Activated B cell treated with CpG ODN at 0.5 μM for 24 hours (primary cell): Measurements from ENCODE around the gene SLC13A4. TPM values are rescaled to one million over a fixed set of nuclear protein-coding genes. Genes with fewer than 3 reads are reported as not detected.

Experiments
- ATAC-seq: fragments of 200-7000 bp; cut with Tn5 transposase; one replicate; pipeline ENCODE4 v1.10.0; 2021; ENCODE audit warnings: low read depth, mild to moderate bottlenecking, moderate library complexity
- CTCF ChIA-PET: fragments of 350-600 bp; sonication (Branson Sonifier 250); formaldehyde crosslinking; loops from one replicate; lab custom pipeline; 2021; ENCODE audit warnings: antibody characterized with exemption; lab: Charles Lee
- POLR2A ChIA-PET: fragments of 350-600 bp; sonication (Branson Sonifier 250); formaldehyde crosslinking; loops from one replicate; lab custom pipeline; 2021; ENCODE audit warnings: antibody characterized with exemption; lab: Charles Lee
- DNase-seq: peaks from one replicate; pipeline ENCODE4 v3.0.0; 2022
- H3K27ac Mint-ChIP-seq: one replicate; pipeline ENCODE4 v1.8.0; 2020; ENCODE audit warnings: mixed read lengths
- H3K27me3 Mint-ChIP-seq: one replicate; pipeline ENCODE4 v1.8.0; 2021; ENCODE audit warnings: mixed read lengths
- H3K36me3 Mint-ChIP-seq: one replicate; pipeline ENCODE4 v1.8.0; 2021; ENCODE audit warnings: low read depth, mixed read lengths
- H3K4me1 Mint-ChIP-seq: one replicate; pipeline ENCODE4 v1.8.0; 2021; ENCODE audit warnings: mixed read lengths
- H3K4me3 Mint-ChIP-seq: one replicate; pipeline ENCODE4 v1.8.0; 2020; ENCODE audit warnings: mild to moderate bottlenecking, mixed read lengths
- H3K9me3 Mint-ChIP-seq: one replicate; pipeline ENCODE4 v1.8.0; 2020; ENCODE audit warnings: mixed read lengths
- CTCF ChIP-seq: fragments of 200-600 bp; IDR thresholded peaks from one replicate; pipeline ENCODE4 v1.8.0; 2022; ENCODE audit warnings: antibody characterized with exemption, mild to moderate bottlenecking
- intact Hi-C: fragments of 100-400 bp; cut with micrococcal nuclease; formaldehyde crosslinking; loops from one replicate; pipeline ENCODE4 v1.15.1; 2024
- total RNA-seq: library from RNA; stranded (reverse); gene quantifications from 2 replicates; pipeline ENCODE4 v1.2.3, GENCODE V29; 2022

Gene SLC13A4
- total RNA-seq, 1 donor from 2014 or later: not detected

GRCh38 chr7:135662373-135663114 is 65.4 kb downstream of the SLC13A4 start, which contains the start of gene STMP1:
Gene STMP1, plus strand, starts transcription at chr7:135662514.
- TF ChIP-seq CTCF: no peak
- Mint-ChIP-seq H3K27me3 (no peaks in the 10 kb centered on the region), H3K36me3 (peaks cover 11% of the 10 kb centered on the region), H3K4me3 (peak within 1 kb of the TSS; percentile 91), H3K4me1 (peaks cover 39% of the 10 kb centered on the region), H3K9me3 (no peaks in the 10 kb centered on the region), H3K27ac (peak within 1 kb of the TSS; percentile 79)
- POLR2A ChIA-PET: interaction anchor here (0.6 to 1.4 kb wide), 10 partner anchors 9 to 1017 kb away, joined by 3 to 7 read pairs (median 3); partner anchors contain the start of genes CYREN, MTPN and TMEM140
- ATAC-seq: peak; percentile 98
- peak; percentile 96 for DNase-seq
- CTCF ChIA-PET: interaction anchor here (0.6 to 1.7 kb wide), 2 partner anchors 12 to 19 kb away, joined by 3 to 4 read pairs; no protein-coding TSS in a partner anchor
- intact Hi-C loops: loop anchor here (1.0 to 10.0 kb wide), 11 partner anchors 10 to 1536 kb away; partner anchors contain the start of genes AGBL3, AKR1B1, BPGM and CNOT4

GRCh38 chr7:135662123-135662372 is 65.9 kb downstream of the SLC13A4 start:
- Mint-ChIP-seq H3K27me3 (no peaks in the 10 kb centered on the region), H3K4me3 (peak overlapping the region; percentile 91), H3K4me1 (peaks cover 38% of the 10 kb centered on the region), H3K36me3 (peaks cover 11% of the 10 kb centered on the region), H3K27ac (peak overlapping the region; percentile 79), H3K9me3 (no peaks in the 10 kb centered on the region)
- TF ChIP-seq CTCF: no peak
- no peak for DNase-seq
- ChIA-PET POLR2A (interaction anchor here (0.8 to 1.4 kb wide), 7 partner anchors 10 to 1016 kb away, joined by 3 to 7 read pairs (median 3); partner anchors contain the start of genes CYREN, MTPN and TMEM140), CTCF (interaction anchor here (1.5 to 1.7 kb wide), 2 partner anchors 13 to 17 kb away, joined by 4 to 5 read pairs; no protein-coding TSS in a partner anchor)
- intact Hi-C loops: loop anchor here (1.0 to 10.0 kb wide), 11 partner anchors 10 to 1535 kb away; partner anchors contain the start of genes AGBL3, AKR1B1, BPGM and CNOT4
- ATAC-seq: no peak

GRCh38 chr7:135661311-135662122 is 66.5 kb downstream of the SLC13A4 start:
- ATAC-seq (no peak), DNase-seq (no peak)
- H3K27ac Mint-ChIP-seq: peak overlapping the region; percentile 79
- POLR2A ChIA-PET: interaction anchor here (0.9 to 1.4 kb wide), 2 partner anchors 18 to 315 kb away, joined by 3 to 6 read pairs; partner anchors contain the start of gene MTPN
- peak overlapping the region; percentile 91 for H3K4me3 Mint-ChIP-seq
- CTCF ChIA-PET: interaction anchor here (1.5 to 1.7 kb wide), 2 partner anchors 13 to 16 kb away, joined by 4 to 5 read pairs; no protein-coding TSS in a partner anchor
- intact Hi-C loops: loop anchor here (1.0 to 10.0 kb wide), 11 partner anchors 11 to 1535 kb away; partner anchors contain the start of genes AGBL3, AKR1B1, BPGM and CNOT4
- H3K9me3 Mint-ChIP-seq: no peaks in the 10 kb centered on the region
- H3K36me3 Mint-ChIP-seq: peaks cover 8% of the 10 kb centered on the region
- no peaks in the 10 kb centered on the region for H3K27me3 Mint-ChIP-seq
- TF ChIP-seq CTCF: no peak
- peaks cover 34% of the 10 kb centered on the region for H3K4me1 Mint-ChIP-seq

GRCh38 chr7:135659159-135659846 is 68.7 kb downstream of the SLC13A4 start:
- CTCF ChIA-PET: no interaction called here
- TF ChIP-seq CTCF: no peak
- Mint-ChIP-seq H3K27me3 (no peaks in the 10 kb centered on the region), H3K9me3 (no peaks in the 10 kb centered on the region), H3K4me3 (no peak overlapping the region), H3K36me3 (peaks cover 3% of the 10 kb centered on the region), H3K27ac (no peak overlapping the region), H3K4me1 (peaks cover 19% of the 10 kb centered on the region)
- no peak for ATAC-seq
- POLR2A ChIA-PET: no interaction called here
- no peak for DNase-seq
- intact Hi-C loops: no loop called here
